CD4-positive, CD25-positive, alpha-beta regulatory T cell (primary cell): Measurements from ENCODE around the gene ELMO3. TPM values are rescaled to one million over a fixed set of nuclear protein-coding genes. Genes with fewer than 3 reads are reported as not detected.
A peak's percentile ranks its signal among the peaks of the same experiment; 100 is the strongest.

ENCODE experiments used
- ATAC-seq, 2 donors: fragments of 150-1000 bp; cut with Tn5 transposase; one replicate each; pipeline ENCODE4 v1.10.0; 2021; ENCODE audit warnings: low read depth in 2 of 2, moderate number of reproducible peaks in 2 of 2, moderate library complexity in 1 of 2
- DNase-seq, 3 donors: peaks; one replicate each; pipeline versions ENCODE4 v3.0.0 to v3.0.0-alpha.2; 2012 to 2022; ENCODE audit warnings: mixed read lengths in 1 of 3
- H3K27ac ChIP-seq: one replicate; pipeline ENCODE4 v1.7.0; 2013; ENCODE audit warnings: mild to moderate bottlenecking, low read length; ENCODE audit not compliant: insufficient read depth, poor library complexity, severe bottlenecking
- H3K27me3 ChIP-seq: one replicate; pipeline ENCODE4 v1.7.0; 2013; ENCODE audit warnings: low read length; ENCODE audit not compliant: control insufficient read depth, insufficient read depth
- H3K36me3 ChIP-seq: one replicate; pipeline ENCODE4 v1.7.0; 2013; ENCODE audit warnings: mild to moderate bottlenecking, low read length, moderate library complexity; ENCODE audit not compliant: control insufficient read depth, insufficient read depth
- H3K4me1 ChIP-seq: 2 replicates; pipeline ENCODE4 v1.7.0; 2013; ENCODE audit warnings: mild to moderate bottlenecking, low read length; ENCODE audit not compliant: insufficient read depth, control insufficient read depth, poor library complexity, severe bottlenecking
- H3K4me3 ChIP-seq: one replicate; pipeline ENCODE4 v1.7.0; 2013; ENCODE audit warnings: low read depth, mild to moderate bottlenecking, low read length, moderate library complexity
- H3K9me3 ChIP-seq, 2 experiments: 1 replicate in 1 of 2; 2 replicates in 1 of 2; pipeline ENCODE4 v1.7.0; 2013; ENCODE audit warnings: low read length in 2 of 2, mild to moderate bottlenecking in 1 of 2, moderate library complexity in 1 of 2; ENCODE audit not compliant: control insufficient read depth in 2 of 2
- H3K27ac Mint-ChIP-seq, 3 donors: one replicate each; pipeline ENCODE4 v1.8.0; 2020 to 2022; ENCODE audit warnings: mild to moderate bottlenecking in 3 of 3, mixed read lengths in 3 of 3, moderate library complexity in 2 of 3
- H3K27me3 Mint-ChIP-seq: one replicate; pipeline ENCODE4 v1.8.0; 2022; ENCODE audit warnings: mild to moderate bottlenecking, mixed read lengths
- H3K36me3 Mint-ChIP-seq: one replicate; pipeline ENCODE4 v1.8.0; 2020; ENCODE audit warnings: mixed read lengths
- H3K4me1 Mint-ChIP-seq, 4 donors: one replicate each; pipeline ENCODE4 v1.8.0; 2020 to 2022; ENCODE audit warnings: mixed read lengths in 4 of 4, mild to moderate bottlenecking in 1 of 4
- H3K4me3 Mint-ChIP-seq, 4 donors: one replicate each; pipeline ENCODE4 v1.8.0; 2020 to 2022; ENCODE audit warnings: mild to moderate bottlenecking in 4 of 4, mixed read lengths in 4 of 4, moderate library complexity in 3 of 4
- H3K9me3 Mint-ChIP-seq, 7 donors: one replicate each; pipeline ENCODE4 v1.8.0; 2020 to 2022; ENCODE audit warnings: mixed read lengths in 7 of 7, mild to moderate bottlenecking in 3 of 7, moderate library complexity in 2 of 7
- polyA plus RNA-seq, 4 donors: library from polyadenylated mRNA; unstranded; fragments of 300-500 nt; fragmentation: Illumina TruSeq; gene quantifications; one replicate each; pipeline ENCODE4 v1.2.3, GENCODE V29; 2021
- total RNA-seq: library from RNA; stranded (reverse); gene quantifications from one replicate; pipeline ENCODE4 v1.2.3, GENCODE V29; 2022

Gene ELMO3
- total and polyA plus RNA-seq, 5 donors from 2014 or later = 0.09 to 2.2 TPM; not detected in 3

DNA sequence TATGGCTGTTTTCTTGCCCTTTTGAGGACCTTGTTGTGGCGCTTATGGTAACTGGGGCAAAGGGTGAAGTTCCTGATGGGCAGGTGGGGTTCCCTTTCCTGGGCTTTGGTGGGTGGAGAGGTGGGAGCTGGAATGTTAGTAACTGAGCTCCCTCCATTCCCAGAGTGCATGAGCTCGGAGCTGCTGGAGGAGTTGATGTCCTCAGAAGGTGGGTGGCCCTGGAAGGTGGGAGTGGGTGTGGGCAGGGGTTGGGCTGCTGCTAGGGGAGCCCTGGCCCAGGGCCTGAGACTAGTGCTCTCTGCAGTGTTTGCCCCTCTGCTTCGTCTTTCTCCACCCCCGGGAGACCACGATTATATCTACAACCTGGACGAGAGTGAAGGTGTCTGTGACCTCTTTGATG, 1.2 kb upstream of the ELMO3 start:
- no peaks in the 10 kb centered on the region for H3K27me3 ChIP-seq
- Mint-ChIP-seq H3K4me1 (peaks cover 0 to 41% (median 24%) of the 10 kb centered on the region in 4 donors), H3K36me3 (peaks cover 27% of the 10 kb centered on the region), H3K9me3 (no peaks in the 10 kb centered on the region), H3K4me3 (peak overlapping the region in 1 of 4 donors; percentile 69), H3K27me3 (no peaks in the 10 kb centered on the region), H3K27ac (no peak overlapping the region)
- ATAC-seq (no peak), DNase-seq (no peak)
- H3K27ac ChIP-seq = no peak overlapping the region
- H3K4me3 ChIP-seq = no peak overlapping the region
- H3K36me3 ChIP-seq = peaks cover 57% of the 10 kb centered on the region
- peaks cover 13% of the 10 kb centered on the region for H3K4me1 ChIP-seq
- no peaks in the 10 kb centered on the region for H3K9me3 ChIP-seq

DNA sequence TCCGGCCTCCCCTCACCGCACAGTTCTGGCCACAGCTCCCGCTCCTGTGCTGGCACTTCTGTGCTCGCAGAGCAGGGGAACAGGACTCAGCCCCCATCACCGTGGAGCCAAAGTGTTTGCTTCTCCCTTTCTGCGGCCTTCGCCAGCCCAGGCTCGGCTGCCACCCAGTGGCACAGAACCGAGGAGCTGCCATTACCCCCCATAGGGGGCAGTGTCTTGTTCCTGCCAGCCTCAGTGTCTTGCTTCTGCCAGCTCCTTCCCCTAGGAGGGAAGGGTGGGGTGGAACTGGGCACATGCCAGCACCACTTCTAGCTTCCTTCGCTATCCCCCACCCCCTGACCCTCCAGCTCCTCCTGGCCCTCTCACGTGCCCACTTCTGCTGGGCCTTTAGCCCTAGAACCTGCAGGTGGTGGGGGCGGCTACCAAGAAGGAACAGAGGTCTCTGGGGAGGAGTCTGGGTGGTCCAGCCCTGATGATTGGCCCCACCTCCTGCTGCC, 645 bp upstream of the ELMO3 start:
- H3K4me1 Mint-ChIP-seq = peaks cover 0 to 35% (median 22%) of the 10 kb centered on the region in 4 donors
- ATAC-seq = peak in 1 of 2 donors; percentile 27
- Histone ChIP-seq H3K27ac (no peak overlapping the region), H3K4me1 (peaks cover 7% of the 10 kb centered on the region), H3K27me3 (no peaks in the 10 kb centered on the region), H3K9me3 (no peaks in the 10 kb centered on the region), H3K4me3 (no peak overlapping the region), H3K36me3 (peaks cover 57% of the 10 kb centered on the region)
- no peak overlapping the region for H3K27ac Mint-ChIP-seq
- no peaks in the 10 kb centered on the region for H3K27me3 Mint-ChIP-seq
- no peak for DNase-seq
- H3K36me3 Mint-ChIP-seq = peaks cover 27% of the 10 kb centered on the region
- peak overlapping the region in 1 of 4 donors; percentile 78 for H3K4me3 Mint-ChIP-seq
- H3K9me3 Mint-ChIP-seq = no peaks in the 10 kb centered on the region

DNA sequence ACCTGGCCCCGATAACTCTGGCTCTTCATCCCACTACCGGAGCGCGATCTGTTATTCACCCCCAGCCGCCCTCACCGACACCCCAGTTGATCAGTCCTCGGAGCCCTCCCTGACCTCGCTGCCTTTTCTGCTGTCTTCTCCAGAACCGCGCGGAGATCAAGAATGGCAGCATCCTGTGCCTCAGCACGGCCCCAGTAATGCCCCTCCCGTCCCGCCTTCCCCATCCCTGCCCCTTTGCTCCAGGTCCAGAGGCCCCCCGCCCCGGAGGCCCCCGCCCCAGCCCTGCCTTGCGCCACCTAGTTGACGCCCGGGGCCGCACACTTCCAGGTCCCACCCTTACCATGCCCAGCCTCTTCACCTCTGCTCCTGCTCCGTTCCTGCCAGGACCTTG, 872 bp downstream of the ELMO3 start:
- Mint-ChIP-seq H3K36me3 (peaks cover 26% of the 10 kb centered on the region), H3K9me3 (no peaks in the 10 kb centered on the region), H3K4me1 (peaks cover 0 to 20% (median 15%) of the 10 kb centered on the region in 4 donors), H3K27ac (no peak overlapping the region), H3K4me3 (peak overlapping the region in 1 of 4 donors; percentile 47), H3K27me3 (no peaks in the 10 kb centered on the region)
- no peak for ATAC-seq
- H3K9me3 ChIP-seq = no peaks in the 10 kb centered on the region
- DNase-seq = no peak
- no peak overlapping the region for H3K27ac ChIP-seq
- H3K4me3 ChIP-seq = no peak overlapping the region
- no peaks in the 10 kb centered on the region for H3K4me1 ChIP-seq
- no peaks in the 10 kb centered on the region for H3K27me3 ChIP-seq
- peaks cover 48% of the 10 kb centered on the region for H3K36me3 ChIP-seq

DNA sequence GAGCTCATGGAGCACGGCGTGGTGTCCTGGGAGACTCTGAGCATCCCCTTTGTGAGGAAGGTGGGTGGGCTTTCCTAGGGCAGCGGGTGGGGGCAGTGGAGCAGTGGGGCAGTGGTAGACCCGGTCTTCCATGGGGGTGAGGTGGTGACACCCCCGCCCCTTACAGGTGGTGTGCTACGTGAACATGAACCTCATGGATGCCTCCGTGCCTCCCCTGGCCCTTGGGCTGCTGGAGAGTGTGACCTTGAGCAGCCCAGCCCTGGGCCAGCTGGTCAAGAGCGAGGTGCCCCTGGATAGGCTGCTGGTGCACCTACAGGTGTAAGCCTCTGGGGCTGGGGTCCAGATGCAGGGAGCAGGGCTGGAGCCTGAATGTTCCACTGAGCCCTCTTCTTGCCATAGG, 1.6 kb downstream of the ELMO3 start:
- Histone ChIP-seq H3K4me3 (no peak overlapping the region), H3K36me3 (peaks cover 41% of the 10 kb centered on the region), H3K27me3 (no peaks in the 10 kb centered on the region), H3K27ac (no peak overlapping the region), H3K9me3 (no peaks in the 10 kb centered on the region), H3K4me1 (no peaks in the 10 kb centered on the region)
- Mint-ChIP-seq H3K27ac (no peak overlapping the region), H3K36me3 (peaks cover 20% of the 10 kb centered on the region), H3K9me3 (no peaks in the 10 kb centered on the region), H3K4me1 (peaks cover 0 to 20% (median 13%) of the 10 kb centered on the region in 4 donors), H3K27me3 (no peaks in the 10 kb centered on the region), H3K4me3 (no peak overlapping the region)
- ATAC-seq (no peak), DNase-seq (no peak)

DNA sequence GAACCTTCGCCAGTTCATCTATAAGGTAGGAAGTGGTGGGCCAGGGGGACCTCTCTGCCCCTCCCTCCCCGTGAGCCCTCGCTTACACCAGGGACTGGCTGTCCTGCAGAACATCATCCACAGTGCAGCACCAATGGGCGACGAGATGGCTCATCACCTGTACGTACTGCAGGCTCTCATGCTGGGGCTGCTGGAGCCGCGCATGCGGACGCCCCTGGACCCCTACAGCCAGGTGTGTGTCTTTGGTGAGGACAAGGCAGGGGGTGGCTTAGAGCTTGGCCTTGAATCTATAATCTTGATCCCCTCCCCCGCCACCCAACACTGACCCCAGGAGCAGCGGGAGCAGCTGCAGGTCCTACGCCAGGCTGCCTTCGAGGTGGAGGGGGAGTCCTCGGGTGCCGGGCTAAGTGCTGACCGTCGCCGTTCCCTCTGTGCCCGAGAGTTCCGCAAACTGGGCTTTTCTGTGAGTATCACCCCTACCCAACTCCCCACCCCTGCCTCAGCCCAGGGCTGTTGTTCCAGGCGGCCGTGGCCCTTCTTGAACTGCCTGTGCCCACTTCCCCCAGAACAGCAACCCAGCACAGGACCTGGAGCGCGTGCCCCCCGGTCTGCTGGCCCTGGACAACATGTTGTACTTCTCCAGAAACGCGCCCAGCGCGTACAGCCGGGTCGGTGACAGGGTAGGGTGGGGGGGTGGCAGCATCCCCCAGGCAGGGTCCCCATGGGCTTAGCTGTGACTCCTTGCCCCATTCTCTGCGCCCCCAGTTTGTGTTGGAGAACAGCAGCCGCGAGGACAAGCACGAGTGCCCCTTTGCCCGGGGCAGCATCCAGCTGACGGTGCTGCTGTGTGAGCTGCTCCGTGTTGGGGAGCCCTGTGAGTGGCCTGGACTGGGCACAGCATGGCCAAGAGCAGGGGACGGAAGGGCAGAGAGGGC, 2.7 kb downstream of the ELMO3 start:
- ATAC-seq (no peak), DNase-seq (no peak)
- Histone ChIP-seq H3K4me1 (no peaks in the 10 kb centered on the region), H3K27ac (no peak overlapping the region), H3K27me3 (no peaks in the 10 kb centered on the region), H3K36me3 (peaks cover 29% of the 10 kb centered on the region), H3K4me3 (no peak overlapping the region), H3K9me3 (no peaks in the 10 kb centered on the region)
- Mint-ChIP-seq H3K27me3 (no peaks in the 10 kb centered on the region), H3K4me3 (no peak overlapping the region), H3K9me3 (no peaks in the 10 kb centered on the region), H3K36me3 (peaks cover 8% of the 10 kb centered on the region), H3K27ac (no peak overlapping the region), H3K4me1 (peaks cover 0 to 20% (median 4%) of the 10 kb centered on the region in 4 donors)

DNA sequence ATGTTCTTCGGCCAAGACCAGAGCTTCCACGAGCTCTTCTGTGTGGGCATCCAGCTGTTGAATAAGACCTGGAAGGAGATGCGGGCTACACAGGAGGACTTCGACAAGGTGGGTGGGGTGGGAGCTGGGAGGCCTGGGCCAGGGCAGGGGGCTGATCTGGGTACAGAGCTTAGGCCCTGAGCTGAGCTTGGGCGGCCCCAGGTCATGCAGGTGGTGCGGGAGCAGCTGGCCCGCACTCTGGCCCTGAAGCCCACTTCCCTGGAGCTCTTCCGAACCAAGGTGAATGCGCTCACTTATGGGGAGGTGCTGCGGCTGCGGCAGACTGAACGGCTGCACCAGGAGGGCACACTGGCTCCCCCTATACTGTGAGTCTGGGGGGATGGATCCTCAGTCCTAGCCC, 3.5 kb downstream of the ELMO3 start:
- Histone ChIP-seq H3K9me3 (no peaks in the 10 kb centered on the region), H3K4me3 (no peak overlapping the region), H3K27me3 (no peaks in the 10 kb centered on the region), H3K27ac (no peak overlapping the region), H3K36me3 (peaks cover 22% of the 10 kb centered on the region), H3K4me1 (no peaks in the 10 kb centered on the region)
- no peak for ATAC-seq
- Mint-ChIP-seq H3K36me3 (peaks cover 3% of the 10 kb centered on the region), H3K27ac (peak overlapping the region in 1 of 3 donors; percentile 83), H3K4me3 (no peak overlapping the region), H3K4me1 (peaks cover 0 to 14% (median 1%) of the 10 kb centered on the region in 4 donors), H3K27me3 (no peaks in the 10 kb centered on the region), H3K9me3 (no peaks in the 10 kb centered on the region)
- no peak for DNase-seq

DNA sequence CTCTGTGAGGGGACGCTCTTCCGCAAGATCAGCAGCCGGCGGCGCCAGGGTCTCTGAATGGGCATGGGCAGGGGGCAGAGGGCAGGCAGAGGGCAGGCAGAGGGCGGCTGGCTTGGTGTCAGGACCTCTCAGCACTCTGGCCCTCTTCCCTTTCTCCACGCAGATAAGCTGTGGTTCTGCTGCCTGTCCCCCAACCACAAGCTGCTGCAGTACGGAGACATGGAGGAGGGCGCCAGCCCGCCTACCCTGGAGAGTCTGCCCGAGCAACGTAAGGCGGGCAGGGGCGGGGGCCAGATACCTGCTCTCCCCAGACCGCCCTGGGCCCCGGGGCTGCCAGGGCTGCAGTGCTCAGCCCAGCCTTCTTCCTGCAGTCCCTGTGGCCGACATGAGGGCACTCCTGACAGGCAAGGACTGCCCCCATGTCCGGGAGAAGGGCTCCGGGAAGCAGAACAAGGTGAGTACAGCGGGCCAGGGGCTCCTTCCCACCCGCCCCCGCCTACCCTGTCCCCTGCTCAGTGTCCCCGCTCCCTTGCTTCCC, 4.1 kb downstream of the ELMO3 start:
- Histone ChIP-seq H3K9me3 (no peaks in the 10 kb centered on the region), H3K27ac (no peak overlapping the region), H3K4me3 (no peak overlapping the region), H3K36me3 (peaks cover 16% of the 10 kb centered on the region), H3K4me1 (no peaks in the 10 kb centered on the region), H3K27me3 (no peaks in the 10 kb centered on the region)
- Mint-ChIP-seq H3K4me1 (peaks cover 0 to 8% (median 1%) of the 10 kb centered on the region in 4 donors), H3K36me3 (peaks cover 3% of the 10 kb centered on the region), H3K27me3 (no peaks in the 10 kb centered on the region), H3K9me3 (no peaks in the 10 kb centered on the region), H3K4me3 (no peak overlapping the region), H3K27ac (peak overlapping the region in 1 of 3 donors; percentile 83)
- DNase-seq (no peak), ATAC-seq (no peak)
